H1 (cell line): ENCODE measurements around the gene MTHFS. TPM values are rescaled to one million over a fixed set of nuclear protein-coding genes. Genes with fewer than 3 reads are reported as not detected.

ENCODE experiments used
- BCL11A ChIP-seq, 2 experiments: IDR thresholded peaks; one replicate each; pipeline ENCODE4 v1.6.1; 2011; ENCODE audit warnings: low read depth in 2 of 2, low read length in 2 of 2, mild to moderate bottlenecking in 2 of 2
- CBX8 ChIP-seq: fragments of 300-800, 300-1000 bp; sonication (generic); IDR thresholded peaks from 2 replicates; pipeline ENCODE4 v1.7.1; 2016; ENCODE audit warnings: low read depth, low read length, borderline replicate concordance
- KDM1A ChIP-seq: fragments of 200-600, 300-600 bp; sonication (generic); IDR thresholded peaks from 2 replicates; pipeline ENCODE4 v1.7.1; 2016; ENCODE audit warnings: mild to moderate bottlenecking, low read length, borderline replicate concordance
- KDM5A ChIP-seq: fragments of 200-600 bp; IDR thresholded peaks from 2 replicates; pipeline ENCODE4 v1.7.1; 2012; ENCODE audit warnings: mild to moderate bottlenecking, low read length, inconsistent platforms, mixed read lengths
- NANOG ChIP-seq: IDR thresholded peaks from 2 replicates; pipeline ENCODE4 v1.6.1; 2011; ENCODE audit warnings: low read length, low read depth, mild to moderate bottlenecking, inconsistent platforms; ENCODE audit not compliant: insufficient read depth, poor library complexity, severe bottlenecking
- polyA plus RNA-seq, 7 experiments: library from polyadenylated mRNA; depleted of rRNA in 3 of 7; stranded (reverse) in 5 of 7; unstranded in 2 of 7; fragments of >200 nt in 5 of 7; fragments of 200-250 nt in 2 of 7; gene quantifications; 1 replicate in 5 of 7; 2 replicates in 1 of 7; 4 replicates in 1 of 7; pipeline versions ENCODE4 v1.2.1 to v1.2.3, GENCODE V29; 2011 to 2013; ENCODE audit warnings: missing spikeins in 2 of 7, mixed read lengths in 2 of 7
- total RNA-seq: library from RNA; stranded (reverse); fragmentation: NEBNext Ultra II Directional; extraction: Animal tissue kit (Norgen Biotek cat#: 25700); gene quantifications from 2 replicates; pipeline ENCODE4 v1.2.1, GENCODE V29; 2021
- TF ChIP-seq, protein P1 (sequence below): fragments of 300-600 bp; sonication (generic); IDR thresholded peaks from 2 replicates; pipeline ENCODE4 v1.7.1; 2012; ENCODE audit warnings: low read length, moderate library complexity, mild to moderate bottlenecking, inconsistent platforms; ENCODE audit not compliant: insufficient replicate concordance
- TF ChIP-seq, protein P2 (sequence below): IDR thresholded peaks from 2 replicates; pipeline ENCODE4 v1.6.1; 2012; ENCODE audit warnings: low read length, inconsistent platforms
- TF ChIP-seq, protein P3 (sequence below): IDR thresholded peaks from 2 replicates; pipeline ENCODE4 v1.6.1; 2012; ENCODE audit warnings: inconsistent platforms

The MTHFS gene
- total and polyA plus RNA-seq, 2 of the 8 experiments (the other 6 are each of a cell fraction or from before 2014, with no cell fraction given): 27.3 to 37.2 TPM

DNA sequence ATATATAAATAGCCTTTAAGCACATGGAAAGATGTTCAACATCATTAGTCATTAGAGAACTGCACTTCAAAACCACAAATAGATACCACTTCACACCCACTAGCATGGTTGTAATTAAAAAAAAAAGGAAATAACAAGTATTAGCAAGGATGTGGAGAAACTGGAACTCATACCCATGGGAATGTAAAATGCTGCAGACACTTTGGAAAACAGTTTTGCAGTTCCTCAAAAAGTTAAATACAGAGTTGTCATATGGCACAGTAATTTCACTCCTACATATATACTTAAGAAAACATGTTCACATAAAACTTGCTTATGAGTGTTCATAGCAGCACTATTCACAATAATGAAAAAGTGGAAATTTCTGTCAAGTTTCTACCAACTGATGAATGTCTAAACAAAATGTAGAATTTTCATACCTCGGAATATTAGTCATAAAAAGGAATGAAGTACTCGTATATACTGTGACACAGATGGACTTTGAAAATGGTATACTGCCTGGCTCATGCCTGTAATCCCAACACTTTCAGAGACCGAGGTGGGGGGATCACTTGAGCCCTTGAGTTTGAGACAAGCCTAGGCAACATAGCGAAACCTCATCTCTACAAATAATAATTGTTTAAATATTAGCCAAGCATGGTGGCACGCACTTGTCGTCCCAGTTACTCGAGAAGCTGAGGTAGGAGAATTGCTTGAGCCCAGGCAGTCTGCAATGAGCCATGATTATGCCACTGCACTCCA is 46.1 kb upstream of the MTHFS start (continued):
- TF ChIP-seq, protein P1, sequence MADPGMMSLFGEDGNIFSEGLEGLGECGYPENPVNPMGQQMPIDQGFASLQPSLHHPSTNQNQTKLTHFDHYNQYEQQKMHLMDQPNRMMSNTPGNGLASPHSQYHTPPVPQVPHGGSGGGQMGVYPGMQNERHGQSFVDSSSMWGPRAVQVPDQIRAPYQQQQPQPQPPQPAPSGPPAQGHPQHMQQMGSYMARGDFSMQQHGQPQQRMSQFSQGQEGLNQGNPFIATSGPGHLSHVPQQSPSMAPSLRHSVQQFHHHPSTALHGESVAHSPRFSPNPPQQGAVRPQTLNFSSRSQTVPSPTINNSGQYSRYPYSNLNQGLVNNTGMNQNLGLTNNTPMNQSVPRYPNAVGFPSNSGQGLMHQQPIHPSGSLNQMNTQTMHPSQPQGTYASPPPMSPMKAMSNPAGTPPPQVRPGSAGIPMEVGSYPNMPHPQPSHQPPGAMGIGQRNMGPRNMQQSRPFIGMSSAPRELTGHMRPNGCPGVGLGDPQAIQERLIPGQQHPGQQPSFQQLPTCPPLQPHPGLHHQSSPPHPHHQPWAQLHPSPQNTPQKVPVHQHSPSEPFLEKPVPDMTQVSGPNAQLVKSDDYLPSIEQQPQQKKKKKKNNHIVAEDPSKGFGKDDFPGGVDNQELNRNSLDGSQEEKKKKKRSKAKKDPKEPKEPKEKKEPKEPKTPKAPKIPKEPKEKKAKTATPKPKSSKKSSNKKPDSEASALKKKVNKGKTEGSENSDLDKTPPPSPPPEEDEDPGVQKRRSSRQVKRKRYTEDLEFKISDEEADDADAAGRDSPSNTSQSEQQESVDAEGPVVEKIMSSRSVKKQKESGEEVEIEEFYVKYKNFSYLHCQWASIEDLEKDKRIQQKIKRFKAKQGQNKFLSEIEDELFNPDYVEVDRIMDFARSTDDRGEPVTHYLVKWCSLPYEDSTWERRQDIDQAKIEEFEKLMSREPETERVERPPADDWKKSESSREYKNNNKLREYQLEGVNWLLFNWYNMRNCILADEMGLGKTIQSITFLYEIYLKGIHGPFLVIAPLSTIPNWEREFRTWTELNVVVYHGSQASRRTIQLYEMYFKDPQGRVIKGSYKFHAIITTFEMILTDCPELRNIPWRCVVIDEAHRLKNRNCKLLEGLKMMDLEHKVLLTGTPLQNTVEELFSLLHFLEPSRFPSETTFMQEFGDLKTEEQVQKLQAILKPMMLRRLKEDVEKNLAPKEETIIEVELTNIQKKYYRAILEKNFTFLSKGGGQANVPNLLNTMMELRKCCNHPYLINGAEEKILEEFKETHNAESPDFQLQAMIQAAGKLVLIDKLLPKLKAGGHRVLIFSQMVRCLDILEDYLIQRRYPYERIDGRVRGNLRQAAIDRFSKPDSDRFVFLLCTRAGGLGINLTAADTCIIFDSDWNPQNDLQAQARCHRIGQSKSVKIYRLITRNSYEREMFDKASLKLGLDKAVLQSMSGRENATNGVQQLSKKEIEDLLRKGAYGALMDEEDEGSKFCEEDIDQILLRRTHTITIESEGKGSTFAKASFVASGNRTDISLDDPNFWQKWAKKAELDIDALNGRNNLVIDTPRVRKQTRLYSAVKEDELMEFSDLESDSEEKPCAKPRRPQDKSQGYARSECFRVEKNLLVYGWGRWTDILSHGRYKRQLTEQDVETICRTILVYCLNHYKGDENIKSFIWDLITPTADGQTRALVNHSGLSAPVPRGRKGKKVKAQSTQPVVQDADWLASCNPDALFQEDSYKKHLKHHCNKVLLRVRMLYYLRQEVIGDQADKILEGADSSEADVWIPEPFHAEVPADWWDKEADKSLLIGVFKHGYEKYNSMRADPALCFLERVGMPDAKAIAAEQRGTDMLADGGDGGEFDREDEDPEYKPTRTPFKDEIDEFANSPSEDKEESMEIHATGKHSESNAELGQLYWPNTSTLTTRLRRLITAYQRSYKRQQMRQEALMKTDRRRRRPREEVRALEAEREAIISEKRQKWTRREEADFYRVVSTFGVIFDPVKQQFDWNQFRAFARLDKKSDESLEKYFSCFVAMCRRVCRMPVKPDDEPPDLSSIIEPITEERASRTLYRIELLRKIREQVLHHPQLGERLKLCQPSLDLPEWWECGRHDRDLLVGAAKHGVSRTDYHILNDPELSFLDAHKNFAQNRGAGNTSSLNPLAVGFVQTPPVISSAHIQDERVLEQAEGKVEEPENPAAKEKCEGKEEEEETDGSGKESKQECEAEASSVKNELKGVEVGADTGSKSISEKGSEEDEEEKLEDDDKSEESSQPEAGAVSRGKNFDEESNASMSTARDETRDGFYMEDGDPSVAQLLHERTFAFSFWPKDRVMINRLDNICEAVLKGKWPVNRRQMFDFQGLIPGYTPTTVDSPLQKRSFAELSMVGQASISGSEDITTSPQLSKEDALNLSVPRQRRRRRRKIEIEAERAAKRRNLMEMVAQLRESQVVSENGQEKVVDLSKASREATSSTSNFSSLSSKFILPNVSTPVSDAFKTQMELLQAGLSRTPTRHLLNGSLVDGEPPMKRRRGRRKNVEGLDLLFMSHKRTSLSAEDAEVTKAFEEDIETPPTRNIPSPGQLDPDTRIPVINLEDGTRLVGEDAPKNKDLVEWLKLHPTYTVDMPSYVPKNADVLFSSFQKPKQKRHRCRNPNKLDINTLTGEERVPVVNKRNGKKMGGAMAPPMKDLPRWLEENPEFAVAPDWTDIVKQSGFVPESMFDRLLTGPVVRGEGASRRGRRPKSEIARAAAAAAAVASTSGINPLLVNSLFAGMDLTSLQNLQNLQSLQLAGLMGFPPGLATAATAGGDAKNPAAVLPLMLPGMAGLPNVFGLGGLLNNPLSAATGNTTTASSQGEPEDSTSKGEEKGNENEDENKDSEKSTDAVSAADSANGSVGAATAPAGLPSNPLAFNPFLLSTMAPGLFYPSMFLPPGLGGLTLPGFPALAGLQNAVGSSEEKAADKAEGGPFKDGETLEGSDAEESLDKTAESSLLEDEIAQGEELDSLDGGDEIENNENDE: no peak
- TF ChIP-seq KDM5A: no peak
- no peak for TF ChIP-seq NANOG
- no peak for TF ChIP-seq CBX8
- TF ChIP-seq, protein P2, sequence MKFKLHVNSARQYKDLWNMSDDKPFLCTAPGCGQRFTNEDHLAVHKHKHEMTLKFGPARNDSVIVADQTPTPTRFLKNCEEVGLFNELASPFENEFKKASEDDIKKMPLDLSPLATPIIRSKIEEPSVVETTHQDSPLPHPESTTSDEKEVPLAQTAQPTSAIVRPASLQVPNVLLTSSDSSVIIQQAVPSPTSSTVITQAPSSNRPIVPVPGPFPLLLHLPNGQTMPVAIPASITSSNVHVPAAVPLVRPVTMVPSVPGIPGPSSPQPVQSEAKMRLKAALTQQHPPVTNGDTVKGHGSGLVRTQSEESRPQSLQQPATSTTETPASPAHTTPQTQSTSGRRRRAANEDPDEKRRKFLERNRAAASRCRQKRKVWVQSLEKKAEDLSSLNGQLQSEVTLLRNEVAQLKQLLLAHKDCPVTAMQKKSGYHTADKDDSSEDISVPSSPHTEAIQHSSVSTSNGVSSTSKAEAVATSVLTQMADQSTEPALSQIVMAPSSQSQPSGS: no peak
- no peak for TF ChIP-seq KDM1A
- TF ChIP-seq BCL11A (IDR thresholded peaks at IDR 0.05; ENCODE audit: low read depth in 2 of 2, low read length in 2 of 2): no peak
- TF ChIP-seq, protein P3, sequence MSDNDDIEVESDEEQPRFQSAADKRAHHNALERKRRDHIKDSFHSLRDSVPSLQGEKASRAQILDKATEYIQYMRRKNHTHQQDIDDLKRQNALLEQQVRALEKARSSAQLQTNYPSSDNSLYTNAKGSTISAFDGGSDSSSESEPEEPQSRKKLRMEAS: no peak
